Mucosa of stomach (tissue), 1 donor: ENCODE data around the gene DUOX1.

Experiments
- H3K27me3 ChIP-seq: one replicate; pipeline ENCODE4 v1.7.0; 2013; ENCODE audit warnings: mild to moderate bottlenecking, low read length; ENCODE audit not compliant: control insufficient read depth, insufficient read depth
- H3K36me3 ChIP-seq: one replicate; pipeline ENCODE4 v1.7.0; 2013; ENCODE audit warnings: low read length; ENCODE audit not compliant: control insufficient read depth, insufficient read depth
- H3K4me1 ChIP-seq: one replicate; pipeline ENCODE4 v1.7.0; 2013; ENCODE audit warnings: mild to moderate bottlenecking, low read length; ENCODE audit not compliant: control insufficient read depth, insufficient read depth
- H3K4me3 ChIP-seq: one replicate; pipeline ENCODE4 v1.7.0; 2013; ENCODE audit warnings: low read length
- H3K9ac ChIP-seq: one replicate; pipeline ENCODE4 v1.7.0; 2013; ENCODE audit warnings: mild to moderate bottlenecking, low read length, moderate library complexity
- H3K9me3 ChIP-seq: one replicate; pipeline ENCODE4 v1.7.0; 2013; ENCODE audit warnings: mild to moderate bottlenecking, low read length, moderate library complexity; ENCODE audit not compliant: control insufficient read depth
- donor health status: Pancreatic carcinoma.

Gene DUOX1

DNA sequence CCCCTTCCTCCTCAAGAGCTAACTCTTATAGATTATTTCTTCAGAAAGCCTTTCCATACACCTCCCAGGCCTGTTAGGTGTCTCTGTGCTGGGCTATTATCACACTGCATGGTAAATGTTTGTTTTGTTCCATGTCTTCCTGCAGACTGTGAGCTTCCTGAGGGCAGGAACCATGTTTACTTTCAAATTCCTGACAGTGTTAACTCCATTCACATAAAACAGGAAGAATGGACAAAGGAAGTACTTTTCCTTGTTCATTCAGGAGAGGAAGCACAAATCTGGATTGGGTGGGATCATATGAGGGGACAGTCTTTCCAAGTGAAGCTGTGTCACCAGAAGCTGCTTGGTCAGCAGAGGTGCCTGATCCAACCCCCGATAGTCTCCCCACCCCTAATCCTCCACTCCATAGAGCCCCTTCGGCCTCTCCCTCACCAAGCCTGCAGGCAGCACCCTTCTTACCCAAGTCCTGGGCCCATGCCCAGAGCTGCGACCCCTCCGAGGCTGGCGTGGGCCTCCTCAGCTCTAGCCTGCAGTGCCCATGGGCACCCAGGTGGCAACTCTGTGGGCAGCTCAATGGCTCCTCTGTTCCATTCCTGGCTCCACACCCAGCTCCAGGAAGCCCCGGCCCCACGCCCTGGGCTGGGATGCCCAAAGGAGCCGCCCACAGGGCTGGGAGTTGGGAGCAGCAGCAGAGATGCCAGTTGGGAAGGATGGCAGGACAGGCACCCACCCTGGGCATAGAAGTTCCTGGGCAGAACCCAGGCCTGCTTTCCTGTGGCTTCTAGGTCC is 51.0 kb downstream of the DUOX1 start:
- Histone ChIP-seq H3K4me1 (peaks cover 21% of the 10 kb centered on the region), H3K9ac (no peak overlapping the region), H3K27me3 (no peaks in the 10 kb centered on the region), H3K4me3 (no peak overlapping the region), H3K9me3 (no peaks in the 10 kb centered on the region), H3K36me3 (no peaks in the 10 kb centered on the region)

DNA sequence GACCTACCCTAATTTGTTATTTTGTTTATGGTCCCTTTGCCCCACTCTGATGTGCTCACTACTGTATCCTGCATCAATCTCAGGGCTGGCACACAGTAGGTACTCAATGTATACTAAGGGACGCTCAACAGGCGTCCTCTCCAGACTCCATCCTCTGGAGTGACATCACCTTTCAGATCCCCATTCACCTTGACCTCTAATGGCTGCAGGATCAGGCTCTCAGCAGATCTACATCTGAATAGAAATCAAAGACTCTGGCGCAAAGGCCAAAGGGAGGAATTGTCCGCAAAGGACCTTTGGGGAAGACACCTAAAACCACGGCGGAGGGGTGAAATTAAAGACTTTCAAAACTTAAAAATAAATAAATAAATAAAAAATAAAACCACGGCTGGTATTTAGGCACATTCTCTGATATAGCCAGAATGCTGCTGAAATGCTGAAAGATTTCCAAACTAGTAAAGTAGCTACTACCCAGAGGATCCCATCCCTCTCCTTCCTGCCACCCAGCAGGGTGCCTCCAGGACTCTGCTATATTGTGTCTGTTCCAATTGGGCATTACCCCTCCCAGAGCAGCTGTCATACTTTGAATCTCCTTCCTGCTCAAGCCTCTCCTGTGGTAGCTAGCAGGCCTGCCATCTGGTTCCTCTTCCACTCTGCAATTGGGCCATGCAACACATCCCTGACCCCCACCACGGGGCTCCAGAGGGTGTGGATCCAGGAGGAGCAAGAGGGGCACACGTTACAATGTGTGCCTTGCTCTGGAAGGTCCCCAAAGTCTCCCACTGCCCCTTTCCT is 51.9 kb downstream of the DUOX1 start:
- Histone ChIP-seq H3K9ac (no peak overlapping the region), H3K27me3 (no peaks in the 10 kb centered on the region)

DNA sequence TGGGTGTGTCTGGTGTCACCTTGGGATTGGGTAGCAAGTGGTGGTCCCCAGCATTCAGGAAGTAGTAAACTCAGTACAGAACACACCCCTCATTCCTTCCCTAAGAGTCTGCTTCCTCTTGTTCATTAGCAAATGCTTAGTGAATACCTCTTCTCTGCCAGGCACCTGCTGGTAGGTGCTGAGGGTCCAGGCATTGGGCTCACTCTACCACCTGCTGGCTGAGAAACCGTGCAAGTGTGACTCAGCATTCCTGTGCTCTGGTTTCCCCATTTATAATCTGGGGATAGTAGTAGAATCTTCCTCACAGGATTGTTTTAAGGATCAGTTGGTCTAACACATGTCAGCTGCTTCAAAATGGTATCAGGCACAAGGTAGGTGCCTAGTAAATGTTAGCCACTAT is 53.2 kb downstream of the DUOX1 start:
- Histone ChIP-seq H3K4me1 (peaks cover 22% of the 10 kb centered on the region), H3K9me3 (no peaks in the 10 kb centered on the region), H3K36me3 (no peaks in the 10 kb centered on the region), H3K4me3 (no peak overlapping the region), H3K27me3 (no peaks in the 10 kb centered on the region), H3K9ac (no peak overlapping the region)

More for the DNA sequence above, 51.9 kb downstream of the DUOX1 start:
- Histone ChIP-seq H3K4me3 (no peak overlapping the region), H3K9me3 (no peaks in the 10 kb centered on the region), H3K4me1 (peaks cover 21% of the 10 kb centered on the region), H3K36me3 (no peaks in the 10 kb centered on the region)

DNA sequence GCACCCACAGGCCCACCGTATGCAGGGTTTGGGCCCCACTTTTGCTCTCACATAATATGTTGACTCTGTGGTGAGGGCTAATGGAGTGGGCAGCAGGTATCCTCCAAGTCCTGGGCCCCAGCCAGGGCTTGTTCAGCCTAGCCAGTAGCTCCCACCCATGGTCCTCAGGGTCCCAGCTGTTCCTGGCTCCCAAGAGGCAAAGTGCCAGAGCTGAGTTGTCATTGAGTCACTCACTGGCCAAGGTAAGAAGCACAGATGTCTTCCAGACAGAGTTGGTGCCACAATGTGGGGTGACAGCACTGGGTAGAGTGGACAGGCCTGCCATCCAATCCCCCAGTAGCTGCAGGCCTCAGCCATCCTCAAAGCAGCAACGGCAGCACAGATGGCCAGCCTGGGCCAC is 53.7 kb downstream of the DUOX1 start:
- Histone ChIP-seq H3K4me1 (peaks cover 27% of the 10 kb centered on the region), H3K4me3 (no peak overlapping the region), H3K9me3 (no peaks in the 10 kb centered on the region)

DNA sequence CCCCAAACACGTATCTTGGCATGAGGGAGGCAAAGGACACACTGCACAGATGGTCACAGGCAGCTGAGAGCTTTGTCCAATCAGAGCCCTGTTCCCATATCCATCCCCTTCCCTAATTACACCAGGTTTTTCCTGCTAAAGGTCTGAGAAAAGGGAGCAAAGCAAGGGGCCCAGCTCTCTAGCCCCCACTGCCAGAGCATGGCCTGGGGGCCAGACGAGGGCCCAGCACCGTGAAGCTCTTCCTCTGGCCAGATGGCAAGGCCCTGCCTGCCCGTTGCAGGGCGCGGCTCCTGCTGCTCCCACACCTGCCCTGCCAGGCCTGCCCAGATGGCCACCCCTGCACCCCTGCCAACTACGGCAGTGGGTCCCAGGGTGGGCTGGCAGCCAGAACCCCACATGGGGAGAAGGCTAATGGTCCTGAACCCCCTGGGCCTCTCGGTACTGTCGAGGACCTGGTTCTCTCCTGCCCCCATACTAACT is 54.8 kb downstream of the DUOX1 start:
- H3K4me3 ChIP-seq = no peak overlapping the region
- no peak overlapping the region for H3K9ac ChIP-seq
- H3K27me3 ChIP-seq = peaks cover 6% of the 10 kb centered on the region
- H3K4me1 ChIP-seq = peaks cover 22% of the 10 kb centered on the region
- no peaks in the 10 kb centered on the region for H3K36me3 ChIP-seq
- H3K9me3 ChIP-seq = no peaks in the 10 kb centered on the region

More for the DNA sequence above, 53.7 kb downstream of the DUOX1 start:
- peaks cover 4% of the 10 kb centered on the region for H3K27me3 ChIP-seq
- no peak overlapping the region for H3K9ac ChIP-seq
- no peaks in the 10 kb centered on the region for H3K36me3 ChIP-seq

DNA sequence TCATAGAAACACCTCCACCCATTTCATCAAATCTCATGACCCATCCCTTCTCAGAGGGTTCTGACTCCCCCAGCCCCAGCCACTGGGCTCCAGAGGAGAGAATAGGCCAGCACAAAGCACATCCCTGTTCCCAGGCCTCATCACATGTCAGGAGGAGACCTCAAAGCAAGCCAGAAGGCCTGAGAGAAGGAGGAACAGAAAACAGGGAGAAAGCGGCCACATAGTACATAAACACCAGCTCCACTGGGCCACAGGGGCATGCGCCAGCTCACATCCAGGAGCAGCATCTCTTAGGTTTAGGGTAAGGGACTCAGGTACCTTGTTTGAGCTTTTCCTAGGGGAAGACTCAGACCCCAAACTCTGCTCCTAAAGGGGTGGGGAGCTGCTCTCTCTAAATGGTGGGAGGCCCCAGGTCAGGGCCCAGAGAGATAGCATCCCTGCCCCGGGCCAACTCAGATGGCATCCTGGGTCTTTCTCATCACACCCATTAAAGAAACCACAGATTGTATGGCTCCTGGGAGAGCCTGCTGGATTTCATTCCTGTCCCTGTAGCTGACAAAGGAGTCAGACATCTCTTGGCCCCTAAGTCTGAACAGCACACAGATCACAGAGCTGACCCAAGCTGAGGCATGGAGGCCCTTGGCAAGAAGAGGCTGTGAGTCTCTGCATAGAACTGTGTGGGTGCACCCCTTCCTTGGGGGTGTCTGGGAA is 55.4 kb downstream of the DUOX1 start:
- no peak overlapping the region for H3K9ac ChIP-seq
- H3K9me3 ChIP-seq = no peaks in the 10 kb centered on the region
- H3K4me1 ChIP-seq = peaks cover 16% of the 10 kb centered on the region
- H3K36me3 ChIP-seq = no peaks in the 10 kb centered on the region
- peaks cover 6% of the 10 kb centered on the region for H3K27me3 ChIP-seq
- H3K4me3 ChIP-seq = no peak overlapping the region

DNA sequence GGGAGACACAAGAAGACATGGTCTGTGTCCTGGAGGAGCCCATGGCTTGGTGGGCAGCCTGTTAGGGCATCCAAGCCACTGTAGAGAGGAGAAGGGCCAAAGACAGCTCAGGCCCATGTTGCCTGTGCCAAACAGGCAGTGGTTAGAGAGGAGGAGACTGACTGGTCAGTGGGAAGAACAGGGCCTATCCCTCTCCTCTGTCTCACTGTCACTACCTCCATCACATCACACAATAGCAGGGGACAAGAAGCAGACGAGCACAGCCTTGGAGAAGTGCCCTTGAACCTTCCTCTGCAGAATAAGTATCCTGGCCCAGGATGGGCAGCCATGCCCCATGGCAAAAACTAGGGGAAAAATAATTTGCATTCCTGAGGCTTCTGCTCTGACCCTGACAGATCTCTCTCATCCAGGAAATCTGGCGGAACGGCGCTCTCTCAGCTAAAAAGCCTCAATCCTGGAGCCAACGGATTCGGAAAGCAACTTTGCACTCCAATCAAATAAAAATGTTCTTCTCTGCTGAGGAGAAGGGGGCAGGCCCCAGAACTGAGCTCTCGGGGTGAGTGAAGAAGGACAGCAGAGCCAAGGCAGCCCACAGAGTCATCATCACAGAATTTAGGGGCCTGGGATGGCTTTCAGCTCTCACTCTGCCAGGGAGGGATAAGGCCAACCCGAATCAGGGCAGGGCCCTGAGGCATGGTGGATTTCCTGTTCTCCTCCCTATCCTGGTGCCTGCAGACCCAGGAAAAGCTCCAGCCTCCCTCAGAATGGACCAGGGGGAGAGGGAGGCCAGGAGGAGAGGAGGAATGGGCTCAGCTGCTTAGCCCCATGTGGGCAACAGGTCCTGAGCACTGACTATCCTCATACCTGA is 56.3 kb downstream of the DUOX1 start:
- no peaks in the 10 kb centered on the region for H3K36me3 ChIP-seq
- no peak overlapping the region for H3K4me3 ChIP-seq
- H3K9ac ChIP-seq = no peak overlapping the region
- H3K4me1 ChIP-seq = peaks cover 12% of the 10 kb centered on the region
- H3K27me3 ChIP-seq = peaks cover 6% of the 10 kb centered on the region
- H3K9me3 ChIP-seq = no peaks in the 10 kb centered on the region

DNA sequence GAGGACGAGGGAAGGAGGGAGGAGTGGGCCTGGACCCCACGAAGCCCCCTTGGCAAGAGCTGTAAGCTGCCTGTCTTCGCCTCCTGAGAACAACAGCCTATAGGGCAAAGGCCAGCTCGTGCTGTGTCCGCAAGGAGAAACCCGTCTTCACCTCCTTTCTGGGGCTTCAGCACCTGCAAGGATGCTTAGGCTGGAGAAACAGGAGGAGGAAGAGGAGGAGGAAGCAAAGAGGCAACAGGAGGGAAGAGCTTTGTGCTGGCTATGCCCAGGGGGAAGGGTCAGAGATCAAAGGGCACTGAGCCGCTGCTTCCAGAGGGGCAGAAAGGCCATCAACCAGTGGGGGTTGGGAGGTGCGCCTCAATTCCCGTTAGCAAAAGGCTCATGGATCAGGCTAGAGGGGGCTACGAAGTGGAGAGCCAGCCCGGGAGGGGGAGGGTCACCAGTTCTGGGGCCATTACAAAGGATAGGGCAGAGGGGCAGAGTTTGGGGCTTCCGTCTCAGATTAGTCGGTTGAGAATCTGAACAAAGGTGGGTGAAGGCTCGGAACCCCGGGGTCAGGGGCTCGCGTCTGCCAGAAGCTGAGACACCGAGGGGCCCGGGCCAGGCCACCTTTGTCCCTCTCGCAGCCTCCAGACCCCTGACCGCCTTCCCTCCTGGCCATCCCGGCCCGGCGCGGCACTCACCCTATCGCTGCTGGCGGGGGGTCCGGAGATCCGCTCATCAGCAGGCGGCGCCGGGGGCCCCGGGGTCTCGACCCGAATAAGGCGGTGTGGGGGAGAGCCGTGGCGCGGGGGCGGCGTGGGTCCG is 57.2 kb downstream of the DUOX1 start:
- H3K4me3 ChIP-seq = no peak overlapping the region
- peaks cover 6% of the 10 kb centered on the region for H3K27me3 ChIP-seq
- H3K4me1 ChIP-seq = peaks cover 12% of the 10 kb centered on the region
- H3K9me3 ChIP-seq = no peaks in the 10 kb centered on the region
- no peak overlapping the region for H3K9ac ChIP-seq
- no peaks in the 10 kb centered on the region for H3K36me3 ChIP-seq

DNA sequence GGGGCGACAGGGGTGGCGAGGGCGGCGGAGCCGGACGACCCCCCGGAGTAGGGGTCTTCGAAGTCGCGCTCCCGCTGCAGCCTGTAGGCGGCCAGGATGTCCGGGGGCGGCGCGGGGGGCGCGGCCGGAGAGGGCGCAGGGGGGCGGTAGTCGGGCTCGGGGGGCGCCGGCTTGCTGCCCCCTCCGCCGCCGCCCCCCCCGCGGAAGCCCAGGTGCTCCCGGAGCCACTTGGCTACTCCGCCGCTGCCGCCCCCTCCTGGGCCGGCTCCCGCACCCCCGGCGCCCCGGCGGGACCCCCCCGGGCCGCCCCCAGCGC is 57.7 kb downstream of the DUOX1 start:
- H3K9me3 ChIP-seq = no peaks in the 10 kb centered on the region
- no peak overlapping the region for H3K9ac ChIP-seq
- no peaks in the 10 kb centered on the region for H3K36me3 ChIP-seq
- H3K27me3 ChIP-seq = peaks cover 6% of the 10 kb centered on the region
- peaks cover 12% of the 10 kb centered on the region for H3K4me1 ChIP-seq
- no peak overlapping the region for H3K4me3 ChIP-seq

DNA sequence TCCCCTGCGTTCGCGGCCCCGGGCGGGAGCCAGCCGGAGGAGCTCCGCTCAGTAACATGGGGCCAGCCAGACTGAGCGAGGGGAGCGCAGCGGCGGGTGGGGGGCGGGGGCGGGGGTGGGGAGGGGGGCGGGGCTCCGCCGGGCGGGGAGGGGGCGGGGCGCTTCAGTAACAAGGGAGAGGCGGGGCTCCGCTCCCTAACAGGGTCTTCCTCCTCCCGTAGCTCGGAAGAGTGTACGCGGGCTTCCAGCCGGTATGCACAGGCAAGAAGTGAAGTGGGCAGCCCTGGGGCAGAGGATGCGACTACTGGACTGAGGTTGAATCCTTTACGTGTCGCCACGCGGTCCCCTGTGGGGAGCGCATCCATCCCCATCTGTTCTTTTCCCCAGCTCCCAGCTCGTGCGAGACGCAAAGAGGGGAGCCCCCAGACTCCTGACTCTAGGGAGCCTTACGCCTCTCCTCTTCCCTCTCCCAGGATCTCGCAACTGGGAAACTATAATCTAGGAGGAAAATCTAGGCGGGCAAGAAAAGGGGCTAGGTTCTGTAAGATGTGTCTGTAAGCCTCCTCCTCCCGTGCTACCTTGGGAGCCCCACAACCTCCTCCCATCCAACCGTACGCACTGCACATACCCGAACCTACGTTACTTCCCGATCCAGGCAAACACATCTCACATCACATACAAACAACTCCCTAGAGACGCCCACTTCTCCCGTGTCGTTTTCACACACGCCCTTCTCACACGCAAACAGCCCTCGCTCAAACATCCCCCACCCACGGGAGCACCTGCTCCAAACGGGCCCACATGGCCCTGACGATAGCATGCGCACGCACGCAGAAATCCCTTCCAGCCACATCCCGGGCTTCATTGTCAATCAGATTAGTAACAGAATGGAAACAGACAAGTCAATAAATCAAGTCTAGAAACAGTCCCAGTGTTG is 58.4 kb downstream of the DUOX1 start, which contains the start of gene SHF:
Gene SHF (minus strand): TSS at position 73 of the 937 bp plus-strand sequence. CDS start 15 bp downstream, at position 58.
- peak within 1 kb of the TSS; percentile 64 for H3K9ac ChIP-seq
- H3K27me3 ChIP-seq = peaks cover 6% of the 10 kb centered on the region
- H3K4me3 ChIP-seq = peak within 1 kb of the TSS; percentile 47
- peaks cover 8% of the 10 kb centered on the region for H3K4me1 ChIP-seq
- no peaks in the 10 kb centered on the region for H3K9me3 ChIP-seq
- H3K36me3 ChIP-seq = no peaks in the 10 kb centered on the region
